ENCODE results near the gene ZCWPW1. TPM values are rescaled to one million over a fixed set of nuclear protein-coding genes. Genes with fewer than 3 reads are reported as not detected.

ZCWPW1 gene
- total and polyA plus RNA-seq, 10 of the 15 experiments (the other 5 are each of a cell fraction or from before 2014, with no cell fraction given) = 1.3 to 4.4 (median 3.7) TPM

DNA sequence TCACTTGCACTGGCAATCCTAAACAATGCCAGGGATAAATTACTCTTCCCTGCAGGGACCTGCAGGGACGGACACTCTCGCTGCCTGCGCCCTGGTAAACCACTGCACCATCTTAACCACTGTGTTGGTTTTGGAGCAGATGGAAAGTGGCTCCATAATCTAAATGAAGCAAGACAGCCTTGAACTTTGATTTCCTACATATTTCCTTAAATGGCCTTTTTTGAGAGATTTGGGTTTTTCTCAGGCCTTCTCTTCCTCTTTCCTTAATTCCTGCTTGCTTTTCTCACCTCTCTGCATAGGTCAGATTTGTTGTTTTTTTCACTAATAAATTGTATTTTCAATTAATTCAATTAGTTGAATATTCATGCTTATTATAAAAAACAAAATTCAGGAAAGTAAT lies 52.4 kb downstream of the ZCWPW1 start (continued):
- TF ChIP-seq ZBTB40 (IDR thresholded peaks at IDR 0.05; ENCODE audit: borderline replicate concordance) (no peak), NFXL1 (IDR thresholded peaks at IDR 0.05; ENCODE audit: borderline replicate concordance) (no peak), GABPA (IDR thresholded peaks at IDR 0.05; ENCODE audit: low read depth) (no peak), MYC (IDR thresholded peaks at IDR 0.05; ENCODE audit: insufficient read depth, insufficient read length, insufficient replicate concordance, low read length, severe bottlenecking) (no peak), ASH2L (IDR thresholded peaks at IDR 0.05; ENCODE audit: borderline replicate concordance, low read depth) (no peak), NKRF (conservative IDR thresholded peaks at IDR 0.05) (no peak), HDAC2 (IDR thresholded peaks at IDR 0.05) (no peak)
